BE2C (cell line): ENCODE measurements around the gene CACNG1.

ENCODE experiments used
- DNase-seq: peaks from one replicate; pipeline ENCODE4 v3.0.0-alpha.2; 2020
- H3K27me3 ChIP-seq: fragments of 250-450 bp; sonication (Bioruptor Pico); 2 replicates; pipeline ENCODE4 v1.5.1; 2020; ENCODE audit warnings: mild to moderate bottlenecking
- H3K36me3 ChIP-seq: fragments of 250-450 bp; sonication (Bioruptor Pico); 2 replicates; pipeline ENCODE4 v1.5.1; 2020; ENCODE audit warnings: mild to moderate bottlenecking
- H3K4me1 ChIP-seq: fragments of 250-450 bp; sonication (Bioruptor Pico); 2 replicates; pipeline ENCODE4 v1.5.1; 2020
- H3K4me3 ChIP-seq: 2 replicates; pipeline ENCODE4 v1.5.1; 2011; ENCODE audit warnings: low read depth, low read length
- H3K9me3 ChIP-seq: fragments of 250-450 bp; sonication (Bioruptor Pico); 2 replicates; pipeline ENCODE4 v1.5.1; 2020
- CTCF ChIP-seq: IDR thresholded peaks from 2 replicates; pipeline ENCODE4 v1.5.1; 2012; ENCODE audit warnings: mild to moderate bottlenecking, low read depth, low read length

CACNG1 gene

GRCh38 chr17:67030641-67031040 is 13.7 kb upstream of the CACNG1 start:
- Histone ChIP-seq H3K4me3 (no peak overlapping the region), H3K27me3 (no peaks in the 10 kb centered on the region), H3K36me3 (peaks cover 3% of the 10 kb centered on the region), H3K9me3 (no peaks in the 10 kb centered on the region), H3K4me1 (peaks cover 6% of the 10 kb centered on the region)
- DNase-seq, result no peak
- TF ChIP-seq CTCF, result no peak

GRCh38 chr17:67032382-67032781 is 12.0 kb upstream of the CACNG1 start:
- DNase-seq, result no peak
- no peaks in the 10 kb centered on the region for H3K36me3 ChIP-seq
- peaks cover 7% of the 10 kb centered on the region for H3K4me1 ChIP-seq
- H3K4me3 ChIP-seq, result no peak overlapping the region
- no peaks in the 10 kb centered on the region for H3K27me3 ChIP-seq
- H3K9me3 ChIP-seq, result no peaks in the 10 kb centered on the region
- TF ChIP-seq CTCF, result no peak

- Histone ChIP-seq H3K36me3 (no peaks in the 10 kb centered on the region), H3K4me1 (peaks cover 7% of the 10 kb centered on the region), H3K9me3 (no peaks in the 10 kb centered on the region), H3K4me3 (no peak overlapping the region), H3K27me3 (no peaks in the 10 kb centered on the region)
- DNase-seq, result no peak
- no peak for TF ChIP-seq CTCF
Measured at GRCh38 chr17:67032985-67033384, 11.4 kb upstream of the CACNG1 start.

GRCh38 chr17:67033613-67034012 is 10.7 kb upstream of the CACNG1 start:
- Histone ChIP-seq H3K27me3 (no peaks in the 10 kb centered on the region), H3K4me3 (no peak overlapping the region), H3K36me3 (no peaks in the 10 kb centered on the region), H3K4me1 (peaks cover 7% of the 10 kb centered on the region), H3K9me3 (no peaks in the 10 kb centered on the region)
- TF ChIP-seq CTCF, result no peak
- no peak for DNase-seq

GRCh38 chr17:67035131-67036083 is 8.9 kb upstream of the CACNG1 start:
- Histone ChIP-seq H3K36me3 (no peaks in the 10 kb centered on the region), H3K27me3 (no peaks in the 10 kb centered on the region), H3K4me1 (peaks cover 7% of the 10 kb centered on the region)

More at GRCh38 chr17:67035131-67036083, 8.9 kb upstream of the CACNG1 start:
- Histone ChIP-seq H3K4me3 (no peak overlapping the region), H3K9me3 (no peaks in the 10 kb centered on the region)
- TF ChIP-seq CTCF, result no peak
- DNase-seq, result no peak
